Dendritic cell treated with granulocyte-macrophage colony-stimulating factor and Interleukin-4, amounts not matched to agents 40 ng/mL and 50 ng/mL, for 4 days (primary cell): Measurements from ENCODE around the gene SMLR1.

Experiments
- H3K27ac Mint-ChIP-seq: one replicate; pipeline ENCODE4 v1.8.0; 2022; ENCODE audit warnings: mild to moderate bottlenecking, mixed read lengths
- H3K27me3 Mint-ChIP-seq: one replicate; pipeline ENCODE4 v1.8.0; 2022; ENCODE audit warnings: mild to moderate bottlenecking, mixed read lengths
- H3K36me3 Mint-ChIP-seq: one replicate; pipeline ENCODE4 v1.8.0; 2022; ENCODE audit warnings: low read depth, mixed read lengths
- H3K4me1 Mint-ChIP-seq: one replicate; pipeline ENCODE4 v1.8.0; 2022; ENCODE audit warnings: low read depth, mixed read lengths
- H3K4me3 Mint-ChIP-seq: one replicate; pipeline ENCODE4 v1.8.0; 2022; ENCODE audit warnings: mild to moderate bottlenecking, moderate library complexity, mixed read lengths
- H3K9me3 Mint-ChIP-seq: one replicate; pipeline ENCODE4 v1.8.0; 2022; ENCODE audit warnings: mixed read lengths
- intact Hi-C: fragments of 100-400 bp; cut with micrococcal nuclease; formaldehyde crosslinking; loops from one replicate; pipeline ENCODE4 v1.15.0; 2022

Gene SMLR1

DNA sequence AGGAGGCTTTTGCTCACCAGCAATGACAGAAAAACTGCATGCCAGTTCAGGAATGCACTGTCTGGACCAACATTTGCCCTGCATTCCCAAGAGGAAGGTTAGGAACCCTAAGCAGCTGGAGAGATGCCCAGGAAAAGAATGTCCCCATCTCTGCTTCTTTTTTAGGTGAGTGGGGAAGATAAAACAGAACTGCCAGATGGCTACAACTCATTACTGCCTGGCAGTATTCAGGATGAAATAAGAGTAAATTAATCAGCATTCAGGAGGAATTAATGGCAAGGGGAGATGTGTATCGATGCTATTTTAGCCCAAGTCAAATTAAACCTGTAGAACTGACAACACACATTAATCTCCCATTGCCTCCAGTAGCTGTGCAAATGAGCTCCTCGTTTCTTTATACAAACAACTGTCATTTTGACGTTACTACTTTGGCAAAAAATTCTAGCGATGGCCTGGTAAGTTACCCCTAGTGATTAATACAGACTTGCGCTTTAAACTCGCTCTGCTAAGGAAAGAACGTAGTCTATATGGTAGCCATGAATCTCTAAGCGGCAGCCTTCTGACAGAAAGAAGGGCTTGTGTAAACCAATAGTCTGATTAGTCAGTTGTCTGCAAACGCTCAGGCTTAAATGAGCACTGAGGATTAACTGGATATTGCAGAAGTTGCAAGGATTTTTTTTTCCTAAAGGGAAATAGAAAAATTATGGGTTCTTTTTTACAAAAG, 16.7 kb upstream of the SMLR1 start:
- Mint-ChIP-seq H3K9me3 (no peaks in the 10 kb centered on the region), H3K27me3 (no peaks in the 10 kb centered on the region), H3K36me3 (no peaks in the 10 kb centered on the region), H3K4me1 (no peaks in the 10 kb centered on the region), H3K27ac (no peak overlapping the region), H3K4me3 (no peak overlapping the region)
- intact Hi-C loops, result no loop called here

DNA sequence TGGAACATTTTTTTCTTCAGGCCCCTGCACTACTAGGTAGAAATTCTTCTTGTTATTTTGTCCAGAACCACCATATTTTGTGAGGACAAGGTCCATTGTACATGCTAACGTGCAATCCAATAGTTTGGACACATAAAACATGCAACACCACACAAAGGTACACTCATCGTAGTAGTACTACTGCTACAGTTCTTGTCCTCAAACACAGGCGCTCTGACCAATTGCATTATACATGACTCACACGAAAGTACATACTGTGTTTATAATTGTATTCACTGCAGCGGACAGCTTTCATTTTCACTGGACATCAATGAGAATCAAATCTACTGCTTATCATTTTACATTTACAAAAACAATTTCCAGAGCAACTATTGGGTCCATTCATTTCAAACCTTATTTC, 15.3 kb upstream of the SMLR1 start:
- H3K9me3 Mint-ChIP-seq, result peaks cover 2% of the 10 kb centered on the region
- no peaks in the 10 kb centered on the region for H3K4me1 Mint-ChIP-seq
- no peaks in the 10 kb centered on the region for H3K36me3 Mint-ChIP-seq
- no peak overlapping the region for H3K4me3 Mint-ChIP-seq
- intact Hi-C loops, result no loop called here
- H3K27me3 Mint-ChIP-seq, result no peaks in the 10 kb centered on the region
- H3K27ac Mint-ChIP-seq, result no peak overlapping the region

DNA sequence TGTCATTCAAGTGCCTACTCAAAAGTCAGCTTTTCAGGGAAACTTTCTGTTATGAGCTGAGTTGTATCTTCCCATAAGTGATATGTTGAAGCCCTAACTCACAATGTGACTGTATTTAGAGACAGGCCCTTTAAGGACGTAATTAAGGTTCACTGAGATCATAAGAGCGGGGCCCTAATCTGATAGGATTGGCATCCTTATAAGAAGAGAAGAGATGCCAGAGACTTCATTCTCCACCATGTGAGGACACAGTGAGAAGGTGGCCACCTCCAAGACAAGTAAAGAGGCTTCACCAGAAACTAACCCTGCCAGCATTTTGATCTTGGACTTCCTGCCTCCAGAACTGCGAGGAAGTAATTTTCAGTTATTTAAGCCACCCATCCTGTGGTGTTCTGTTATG, 12.7 kb upstream of the SMLR1 start:
- H3K4me1 Mint-ChIP-seq, result no peaks in the 10 kb centered on the region
- H3K9me3 Mint-ChIP-seq, result peaks cover 28% of the 10 kb centered on the region
- H3K4me3 Mint-ChIP-seq, result no peak overlapping the region
- H3K27me3 Mint-ChIP-seq, result no peaks in the 10 kb centered on the region
- H3K27ac Mint-ChIP-seq, result no peak overlapping the region
- intact Hi-C loops, result no loop called here
- H3K36me3 Mint-ChIP-seq, result no peaks in the 10 kb centered on the region

DNA sequence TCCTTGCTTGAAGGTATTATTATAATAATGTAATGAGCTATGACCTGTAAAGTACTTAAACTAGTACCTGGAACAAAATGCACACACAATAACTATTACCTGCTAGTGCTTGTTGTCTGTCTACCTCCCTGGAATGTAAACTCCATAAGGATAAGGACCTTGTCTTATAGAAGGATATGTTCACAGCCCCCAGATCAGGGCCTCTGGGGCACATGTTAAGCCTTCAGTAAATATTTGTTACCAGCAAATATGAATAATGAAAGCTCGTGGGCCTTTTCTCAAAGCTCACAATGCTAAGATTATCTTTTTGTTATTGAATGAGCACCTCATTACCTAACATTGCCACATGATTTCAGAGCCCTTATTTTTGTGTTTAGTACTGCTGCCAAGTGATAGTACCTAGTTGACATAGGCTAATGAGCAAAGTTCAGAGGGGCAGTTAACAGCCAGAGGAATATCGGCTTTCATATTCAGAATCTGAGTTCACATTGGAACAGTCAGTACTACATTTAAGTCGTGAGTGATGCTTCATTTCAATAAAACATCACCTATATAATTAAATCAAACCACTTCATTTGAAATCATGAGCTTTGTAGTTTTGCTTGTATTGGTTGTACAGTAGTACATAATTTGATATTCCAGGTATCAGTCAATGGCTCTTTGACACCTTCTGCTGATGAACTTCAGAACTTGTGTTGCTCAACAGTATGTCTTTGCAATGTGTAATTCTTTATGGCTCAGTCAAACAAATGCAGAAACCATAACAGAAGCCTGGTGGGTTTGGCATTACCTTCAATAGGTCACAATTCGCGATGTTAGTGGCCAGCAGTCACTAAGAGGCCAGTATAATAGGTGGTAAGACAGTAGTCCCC, 11.8 kb upstream of the SMLR1 start:
- Mint-ChIP-seq H3K27ac (no peak overlapping the region), H3K4me1 (no peaks in the 10 kb centered on the region), H3K4me3 (no peak overlapping the region), H3K36me3 (no peaks in the 10 kb centered on the region), H3K27me3 (no peaks in the 10 kb centered on the region), H3K9me3 (peaks cover 37% of the 10 kb centered on the region)
- intact Hi-C loops, result no loop called here

GRCh38 chr6:130822736-130823135, 4.5 kb upstream of the SMLR1 start:
- no peaks in the 10 kb centered on the region for H3K27me3 Mint-ChIP-seq
- no peak overlapping the region for H3K27ac Mint-ChIP-seq
- H3K9me3 Mint-ChIP-seq, result peaks cover 38% of the 10 kb centered on the region
- intact Hi-C loops, result no loop called here
- H3K36me3 Mint-ChIP-seq, result no peaks in the 10 kb centered on the region
- no peak overlapping the region for H3K4me3 Mint-ChIP-seq
- H3K4me1 Mint-ChIP-seq, result no peaks in the 10 kb centered on the region

DNA sequence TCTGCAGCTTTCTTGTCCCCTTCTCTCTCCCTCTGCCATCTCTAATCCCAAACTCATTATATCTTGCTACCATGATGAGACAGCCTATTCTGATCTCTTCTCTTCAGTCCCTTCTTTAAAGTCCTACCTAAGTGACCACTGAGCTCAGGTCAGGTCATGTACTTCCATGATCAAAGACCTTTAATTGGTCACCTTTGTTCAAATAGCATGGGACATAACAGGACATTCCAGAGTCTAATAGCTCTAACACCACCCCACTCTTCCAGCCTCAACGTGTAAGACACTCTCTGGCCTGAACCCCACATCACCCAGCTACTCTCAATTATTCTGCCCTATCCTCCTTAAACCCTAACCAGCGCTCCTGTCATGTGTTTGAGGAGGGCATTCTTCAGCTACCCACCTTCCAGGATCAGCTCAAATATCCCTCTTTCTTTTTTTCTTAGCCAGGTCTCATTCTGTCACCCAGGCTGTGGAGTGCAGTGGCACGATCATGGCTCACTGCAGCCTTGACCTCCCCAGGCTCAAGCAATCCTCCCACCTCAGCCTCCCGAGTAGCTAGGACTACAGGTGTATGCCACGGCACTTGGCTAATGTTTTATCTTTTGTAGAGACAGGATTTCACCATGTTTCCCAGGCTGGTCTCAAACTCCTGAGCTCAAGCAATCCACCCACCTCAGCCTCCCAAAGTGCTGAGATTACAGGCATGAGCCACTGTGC, 2.1 kb upstream of the SMLR1 start:
- intact Hi-C loops, result no loop called here
- H3K27ac Mint-ChIP-seq, result no peak overlapping the region
- peaks cover 14% of the 10 kb centered on the region for H3K9me3 Mint-ChIP-seq
- H3K4me3 Mint-ChIP-seq, result no peak overlapping the region
- peaks cover 6% of the 10 kb centered on the region for H3K4me1 Mint-ChIP-seq
- H3K36me3 Mint-ChIP-seq, result no peaks in the 10 kb centered on the region
- no peaks in the 10 kb centered on the region for H3K27me3 Mint-ChIP-seq

DNA sequence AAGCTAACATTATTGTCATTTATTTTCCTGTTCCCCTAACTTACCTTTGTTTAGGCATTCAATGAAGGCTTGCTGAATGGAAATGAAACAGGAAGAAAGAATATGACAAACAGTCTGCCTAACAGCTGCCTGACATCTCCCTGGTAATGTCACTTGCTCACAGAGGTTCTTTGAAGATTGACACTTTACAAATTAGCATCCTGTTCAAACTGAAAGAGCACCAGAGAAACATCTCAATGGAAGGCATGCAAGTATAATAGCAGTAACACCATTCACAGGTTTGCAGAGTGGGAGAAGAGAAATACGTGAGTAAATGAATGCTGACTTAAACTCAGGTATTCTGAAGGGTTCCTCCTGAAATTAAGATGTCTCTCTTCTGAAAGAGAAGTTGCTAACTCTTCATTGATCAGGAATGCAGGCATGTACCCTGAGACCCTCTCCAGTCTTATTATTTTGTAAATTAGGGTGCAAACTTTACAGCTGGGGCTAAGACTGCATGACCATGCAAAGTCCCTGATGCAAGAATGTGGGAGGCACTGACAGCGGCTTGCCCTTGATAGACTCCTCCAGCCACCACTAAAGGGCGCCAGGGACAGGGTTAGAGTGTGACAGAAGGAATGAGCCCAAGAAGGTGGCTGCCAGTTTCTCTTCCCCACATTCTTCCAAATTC, 1.3 kb upstream of the SMLR1 start:
- intact Hi-C loops, result no loop called here
- peaks cover 6% of the 10 kb centered on the region for H3K4me1 Mint-ChIP-seq
- H3K9me3 Mint-ChIP-seq, result peaks cover 9% of the 10 kb centered on the region
- no peak overlapping the region for H3K4me3 Mint-ChIP-seq
- no peaks in the 10 kb centered on the region for H3K27me3 Mint-ChIP-seq
- no peaks in the 10 kb centered on the region for H3K36me3 Mint-ChIP-seq
- no peak overlapping the region for H3K27ac Mint-ChIP-seq

GRCh38 chr6:130826442-130827246, 562 bp upstream of the SMLR1 start:
- no peaks in the 10 kb centered on the region for H3K27me3 Mint-ChIP-seq

GRCh38 chr6:130829333-130829910, 2.2 kb downstream of the SMLR1 start:
- H3K27ac Mint-ChIP-seq, result no peak overlapping the region
- no peaks in the 10 kb centered on the region for H3K9me3 Mint-ChIP-seq
- H3K27me3 Mint-ChIP-seq, result no peaks in the 10 kb centered on the region
- no peaks in the 10 kb centered on the region for H3K36me3 Mint-ChIP-seq
- peaks cover 6% of the 10 kb centered on the region for H3K4me1 Mint-ChIP-seq
- H3K4me3 Mint-ChIP-seq, result no peak overlapping the region
- intact Hi-C loops, result no loop called here

More at GRCh38 chr6:130826442-130827246, 562 bp upstream of the SMLR1 start:
- H3K36me3 Mint-ChIP-seq, result no peaks in the 10 kb centered on the region
- H3K4me3 Mint-ChIP-seq, result no peak overlapping the region
- peaks cover 6% of the 10 kb centered on the region for H3K4me1 Mint-ChIP-seq
- H3K9me3 Mint-ChIP-seq, result peaks cover 2% of the 10 kb centered on the region
- intact Hi-C loops, result no loop called here
- no peak overlapping the region for H3K27ac Mint-ChIP-seq

DNA sequence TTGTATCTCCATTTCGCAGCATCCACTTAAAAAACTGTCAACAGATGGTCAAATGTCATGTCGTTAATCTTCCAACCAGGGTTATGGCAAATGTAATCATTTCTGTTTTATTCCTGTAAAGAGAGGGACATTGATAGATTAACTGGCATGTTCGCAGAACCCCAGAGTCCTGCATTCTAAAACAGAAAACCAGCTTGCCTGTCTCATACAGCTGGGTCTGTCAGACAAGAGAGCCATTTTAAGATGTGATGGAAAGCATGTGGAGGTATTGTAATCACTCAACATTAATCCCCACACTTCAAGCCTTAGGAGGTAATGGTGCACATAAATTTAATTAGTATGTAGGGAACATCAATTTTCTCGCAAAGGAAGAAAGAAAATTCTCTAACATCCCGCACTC, 4.4 kb downstream of the SMLR1 start:
- H3K27me3 Mint-ChIP-seq, result no peaks in the 10 kb centered on the region
- no peak overlapping the region for H3K4me3 Mint-ChIP-seq

DNA sequence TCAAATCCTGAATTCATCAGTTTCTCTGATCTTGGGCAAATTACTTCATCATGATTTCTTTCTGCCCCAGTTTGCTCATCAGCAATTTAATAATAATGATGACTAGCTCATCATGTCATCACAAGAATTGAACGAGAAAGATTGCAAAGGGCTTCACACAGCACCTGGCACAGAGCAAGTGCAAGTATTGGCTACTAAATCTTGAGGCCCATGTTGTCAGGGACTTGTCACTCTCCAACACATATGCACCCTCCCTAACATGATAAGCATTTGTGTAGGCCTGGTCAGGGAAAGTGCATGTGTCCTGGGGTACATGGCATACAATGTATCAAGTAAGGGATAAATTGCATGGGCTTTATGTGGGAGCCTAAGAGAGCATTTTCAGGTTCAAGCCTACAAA, 6.4 kb downstream of the SMLR1 start:
- no peaks in the 10 kb centered on the region for H3K36me3 Mint-ChIP-seq
- no peak overlapping the region for H3K4me3 Mint-ChIP-seq
- H3K27ac Mint-ChIP-seq, result no peak overlapping the region
- no peaks in the 10 kb centered on the region for H3K9me3 Mint-ChIP-seq
- no peaks in the 10 kb centered on the region for H3K27me3 Mint-ChIP-seq
- peaks cover 6% of the 10 kb centered on the region for H3K4me1 Mint-ChIP-seq
- intact Hi-C loops, result no loop called here

More for the DNA sequence above, 4.4 kb downstream of the SMLR1 start:
- peaks cover 6% of the 10 kb centered on the region for H3K4me1 Mint-ChIP-seq
- no peaks in the 10 kb centered on the region for H3K9me3 Mint-ChIP-seq
- H3K36me3 Mint-ChIP-seq, result no peaks in the 10 kb centered on the region
- H3K27ac Mint-ChIP-seq, result no peak overlapping the region
- intact Hi-C loops, result no loop called here

GRCh38 chr6:130834482-130835251, 7.5 kb downstream of the SMLR1 start:
- Mint-ChIP-seq H3K9me3 (no peaks in the 10 kb centered on the region), H3K4me1 (peaks cover 2% of the 10 kb centered on the region), H3K4me3 (no peak overlapping the region), H3K27me3 (no peaks in the 10 kb centered on the region), H3K27ac (no peak overlapping the region), H3K36me3 (no peaks in the 10 kb centered on the region)
- intact Hi-C loops, result no loop called here
